Brain microvascular endothelial cell (primary cell): ENCODE results near the gene TNNT1.
"Not testable (repeated sequence)": the region's sequence is repeated elsewhere in the genome, so short reads cannot be mapped to it uniquely, and the experiment has no call there.

ENCODE experiments used
- DNase-seq: peaks from one replicate; pipeline ENCODE4 v3.0.0-alpha.2; 2020
- H3K27ac ChIP-seq: fragments of 250-450 bp; sonication (Bioruptor Pico); 2 replicates; pipeline ENCODE4 v1.5.1; 2020; ENCODE audit warnings: mild to moderate bottlenecking, moderate library complexity
- H3K27me3 ChIP-seq: fragments of 250-450 bp; sonication (Bioruptor Pico); replicated peaks from 2 replicates; pipeline ENCODE4 v1.5.1; 2020; ENCODE audit warnings: mild to moderate bottlenecking
- H3K36me3 ChIP-seq: fragments of 250-450 bp; sonication (Bioruptor Pico); replicated peaks from 2 replicates; pipeline ENCODE4 v1.5.1; 2020; ENCODE audit warnings: mild to moderate bottlenecking
- H3K4me3 ChIP-seq: 2 replicates; pipeline ENCODE4 v1.5.1; 2011; ENCODE audit warnings: low read depth, mild to moderate bottlenecking, control low read depth, low read length, moderate library complexity
- in situ Hi-C: cut with HindIII; loops from 2 replicates; pipeline ENCODE4 v1.10.0; 2017; ENCODE audit warnings: low sequenced_read_pairs, low pct_ligation_motif_present
- TF ChIP-seq, protein P1 (sequence below): IDR thresholded peaks from 2 replicates; pipeline ENCODE4 v1.5.1; 2011; ENCODE audit warnings: low read depth, mild to moderate bottlenecking, moderate library complexity, low read length, control low read depth, inconsistent platforms; ENCODE audit errors: missing control alignments

TNNT1 gene

DNA sequence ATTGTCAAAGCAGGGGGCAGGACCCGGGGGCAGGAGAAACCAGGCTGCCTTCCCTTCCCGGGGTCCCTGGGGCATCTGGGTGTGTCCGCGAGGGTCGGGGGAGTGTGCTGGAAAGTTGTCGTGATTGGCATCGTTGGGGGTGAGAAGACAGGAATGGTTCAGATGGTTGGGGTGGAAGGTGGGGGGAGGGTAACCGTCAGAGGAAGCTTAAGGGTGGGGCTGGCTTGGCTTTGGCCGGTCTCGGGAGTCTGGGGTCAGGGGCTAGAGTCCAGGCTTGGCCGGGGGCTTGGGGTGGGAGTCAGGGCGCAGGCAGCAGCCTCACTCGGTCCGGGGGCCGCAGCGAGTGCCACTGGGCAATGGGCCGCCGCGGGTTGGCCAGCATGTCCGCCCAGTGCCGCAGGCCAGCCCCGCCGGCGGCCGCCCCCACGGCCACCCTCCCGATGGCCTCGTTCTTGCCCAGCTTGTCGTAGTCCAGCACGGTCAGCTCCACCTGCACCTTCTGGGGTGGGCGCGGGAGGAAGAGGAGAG lies 24.2 kb upstream of the TNNT1 start:
- no peak for DNase-seq
- Histone ChIP-seq H3K4me3 (peak overlapping the region; percentile 50), H3K36me3 (no peaks in the 10 kb centered on the region), H3K27ac (no peak overlapping the region), H3K27me3 (no peaks in the 10 kb centered on the region)
- in situ Hi-C loops: loop anchor here (10.0 kb wide), 1 partner anchor 58 kb away; the partner anchor contains the start of gene PPP1R12C
- TF ChIP-seq, protein P1, sequence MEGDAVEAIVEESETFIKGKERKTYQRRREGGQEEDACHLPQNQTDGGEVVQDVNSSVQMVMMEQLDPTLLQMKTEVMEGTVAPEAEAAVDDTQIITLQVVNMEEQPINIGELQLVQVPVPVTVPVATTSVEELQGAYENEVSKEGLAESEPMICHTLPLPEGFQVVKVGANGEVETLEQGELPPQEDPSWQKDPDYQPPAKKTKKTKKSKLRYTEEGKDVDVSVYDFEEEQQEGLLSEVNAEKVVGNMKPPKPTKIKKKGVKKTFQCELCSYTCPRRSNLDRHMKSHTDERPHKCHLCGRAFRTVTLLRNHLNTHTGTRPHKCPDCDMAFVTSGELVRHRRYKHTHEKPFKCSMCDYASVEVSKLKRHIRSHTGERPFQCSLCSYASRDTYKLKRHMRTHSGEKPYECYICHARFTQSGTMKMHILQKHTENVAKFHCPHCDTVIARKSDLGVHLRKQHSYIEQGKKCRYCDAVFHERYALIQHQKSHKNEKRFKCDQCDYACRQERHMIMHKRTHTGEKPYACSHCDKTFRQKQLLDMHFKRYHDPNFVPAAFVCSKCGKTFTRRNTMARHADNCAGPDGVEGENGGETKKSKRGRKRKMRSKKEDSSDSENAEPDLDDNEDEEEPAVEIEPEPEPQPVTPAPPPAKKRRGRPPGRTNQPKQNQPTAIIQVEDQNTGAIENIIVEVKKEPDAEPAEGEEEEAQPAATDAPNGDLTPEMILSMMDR: no peak

DNA sequence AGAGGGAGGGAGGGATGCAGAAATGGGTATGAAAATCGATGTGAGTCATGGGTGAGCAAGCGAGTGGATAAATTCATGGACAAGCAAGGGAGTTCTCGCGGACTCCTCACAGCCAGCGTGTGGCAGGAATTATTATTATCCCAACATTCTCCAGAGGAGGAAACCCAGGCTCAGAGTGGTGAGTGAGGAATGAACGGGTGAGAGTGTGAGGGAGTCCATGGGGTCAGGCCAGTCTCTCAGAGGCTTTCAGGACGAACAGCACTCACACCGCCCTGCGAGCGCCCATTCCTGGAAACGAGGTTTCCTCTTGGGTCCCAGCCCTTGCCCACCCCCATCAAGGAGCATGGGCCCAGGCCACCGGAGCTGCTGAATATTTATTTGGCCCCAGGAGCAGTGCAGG lies 23.7 kb upstream of the TNNT1 start:
- Histone ChIP-seq H3K27ac (no peak overlapping the region), H3K36me3 (no peaks in the 10 kb centered on the region), H3K4me3 (peak overlapping the region; percentile 50), H3K27me3 (no peaks in the 10 kb centered on the region)
- DNase-seq: peak; percentile 62
- in situ Hi-C loops: loop anchor here (10.0 kb wide), 1 partner anchor 58 kb away; the partner anchor contains the start of gene PPP1R12C
- TF ChIP-seq, protein P1: peak; percentile 34

DNA sequence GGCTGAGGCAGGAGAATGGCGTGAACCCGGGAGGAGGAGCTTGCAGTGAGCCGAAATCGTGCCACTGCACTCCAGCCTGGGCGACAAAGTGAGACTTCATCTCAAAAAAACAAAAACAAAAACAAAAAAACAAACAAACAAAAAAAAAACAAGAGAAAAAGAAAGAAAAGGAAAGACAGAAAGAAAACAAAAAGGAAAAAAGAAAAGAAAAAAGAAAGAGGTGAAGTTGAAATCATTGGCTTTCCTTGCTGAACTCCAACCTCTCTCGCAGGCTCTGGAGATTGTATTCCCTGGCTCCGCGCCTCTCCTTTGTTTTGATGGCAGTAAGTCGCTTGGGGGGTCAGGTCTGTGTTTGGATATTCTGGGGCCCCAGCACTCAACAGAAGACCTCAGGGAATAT lies 23.3 kb upstream of the TNNT1 start:
- not testable (repeated sequence) for DNase-seq, H3K36me3 ChIP-seq, H3K27me3 ChIP-seq, H3K27ac ChIP-seq, H3K4me3 ChIP-seq
- in situ Hi-C loops: loop anchor here (10.0 kb wide), 1 partner anchor 58 kb away; the partner anchor contains the start of gene PPP1R12C

DNA sequence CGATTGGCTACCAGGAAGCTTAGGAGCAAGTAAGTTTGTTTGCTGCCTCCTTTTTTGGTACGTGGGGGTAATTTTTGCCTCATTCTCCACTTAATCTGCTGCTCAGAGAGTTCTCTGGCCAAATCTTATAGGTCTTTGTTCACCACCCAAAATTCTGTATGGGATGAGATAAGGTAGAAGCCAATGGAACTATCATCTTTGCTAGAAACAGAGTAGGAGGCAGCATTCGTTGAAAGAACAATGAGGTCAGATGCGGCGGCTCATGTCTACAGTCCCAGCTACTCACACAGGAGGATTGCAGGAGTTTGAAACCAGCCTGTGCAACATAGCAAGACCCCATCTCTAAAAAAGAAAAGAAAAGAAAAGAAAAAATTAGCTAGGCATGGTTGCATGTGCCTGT lies 22.4 kb upstream of the TNNT1 start:
- Histone ChIP-seq H3K36me3 (no peaks in the 10 kb centered on the region), H3K4me3 (no peak overlapping the region), H3K27me3 (no peaks in the 10 kb centered on the region), H3K27ac (no peak overlapping the region)
- in situ Hi-C loops: loop anchor here (10.0 kb wide), 1 partner anchor 57 kb away; the partner anchor contains the start of gene PPP1R12C
- DNase-seq: no peak
- TF ChIP-seq, protein P1: no peak

DNA sequence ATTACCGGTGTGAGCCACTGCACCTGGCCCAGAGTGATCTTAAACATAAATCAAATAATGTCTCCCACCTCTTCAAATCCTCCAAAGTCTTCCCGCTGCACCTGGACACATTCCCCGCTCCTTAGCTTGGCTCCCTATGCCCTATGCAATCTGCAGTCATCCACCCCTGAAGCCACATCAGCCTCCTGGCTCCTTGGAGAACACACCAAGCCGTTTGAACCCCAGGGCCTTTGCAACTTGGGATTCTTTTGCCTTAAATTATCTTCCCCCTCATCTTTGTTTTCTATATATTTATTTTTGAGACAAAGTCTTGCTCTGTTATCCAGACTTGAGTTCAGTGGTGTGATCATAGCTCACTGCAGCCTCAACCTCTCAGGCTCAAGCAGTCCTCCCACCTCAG lies 20.1 kb upstream of the TNNT1 start:
- no peaks in the 10 kb centered on the region for H3K27me3 ChIP-seq
- no peak overlapping the region for H3K4me3 ChIP-seq
- H3K36me3 ChIP-seq: no peaks in the 10 kb centered on the region
- H3K27ac ChIP-seq: no peak overlapping the region
- TF ChIP-seq, protein P1: no peak
- in situ Hi-C loops: no loop called here
- DNase-seq: no peak

DNA sequence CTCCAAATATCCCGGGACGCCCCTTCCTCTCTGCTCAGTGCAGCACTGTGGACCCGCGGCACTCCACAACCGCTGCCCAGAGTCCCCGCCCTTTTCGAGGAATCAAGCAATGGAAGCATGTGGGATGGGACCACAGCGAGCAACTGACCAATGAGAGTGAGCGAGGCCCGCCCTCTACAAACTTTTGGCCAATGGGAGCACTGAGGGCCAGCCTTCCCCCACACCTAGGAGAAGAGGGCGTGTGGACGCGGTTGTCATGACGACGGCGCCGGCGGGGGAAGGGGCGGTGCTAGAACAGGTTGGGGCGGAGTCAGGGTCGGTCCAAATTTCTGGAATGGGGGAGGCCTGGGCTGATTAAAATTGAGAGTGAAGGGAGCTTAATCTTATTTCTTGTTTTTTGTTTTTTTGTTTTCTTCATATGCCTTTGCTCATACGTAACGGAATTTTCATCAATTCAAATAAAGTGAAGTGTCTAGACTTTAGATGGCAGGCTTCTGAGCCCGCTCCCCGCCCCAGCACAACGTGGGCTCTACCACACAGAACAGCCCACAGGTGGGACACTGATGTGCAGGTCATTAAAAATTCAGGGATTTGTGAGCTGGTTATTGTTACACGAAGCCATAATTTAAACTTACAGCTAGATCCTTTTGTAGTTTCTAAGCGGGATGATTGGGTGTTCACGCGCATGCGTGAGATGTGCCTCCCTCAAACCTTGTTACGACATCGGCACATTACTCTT lies 17.7 kb upstream of the TNNT1 start, which contains the start of gene DNAAF3:
Gene DNAAF3, minus strand, starts transcription at position 84 of the 739 bp plus-strand sequence. CDS start 200 bp downstream, outside the sequence.
- TF ChIP-seq, protein P1: no peak
- in situ Hi-C loops: no loop called here
- Histone ChIP-seq H3K27ac (peak within 1 kb of the TSS; percentile 53), H3K4me3 (peak within 1 kb of the TSS; percentile 60), H3K36me3 (no peaks in the 10 kb centered on the region), H3K27me3 (peaks cover 6% of the 10 kb centered on the region)
- DNase-seq: peak; percentile 98
